Activated CD4-positive, alpha-beta T cell treated with anti-CD3 and anti-CD28 coated beads for 4 hours (primary cell): ENCODE data around the gene BLOC1S3.

ENCODE experiments used
- DNase-seq, 2 donors: peaks; one replicate each; pipeline ENCODE4 v3.0.0-alpha.2; 2020

Gene BLOC1S3

GRCh38 chr19:45162608-45163143 is 15.9 kb upstream of the BLOC1S3 start:
- no peak for DNase-seq

GRCh38 chr19:45163156-45163555 is 15.4 kb upstream of the BLOC1S3 start:
- DNase-seq: no peak

- no peak for DNase-seq
Measured at GRCh38 chr19:45163751-45164460, 14.7 kb upstream of the BLOC1S3 start.

- peak; percentile 22 to 51 for DNase-seq
Measured at GRCh38 chr19:45164577-45165335, 13.8 kb upstream of the BLOC1S3 start.

- no peak for DNase-seq
Measured at GRCh38 chr19:45166723-45167252, 11.8 kb upstream of the BLOC1S3 start.

- no peak for DNase-seq
Measured at GRCh38 chr19:45168767-45169351, 9.7 kb upstream of the BLOC1S3 start.

- DNase-seq: no peak
Measured at GRCh38 chr19:45169602-45170001, 9.0 kb upstream of the BLOC1S3 start.

GRCh38 chr19:45170146-45171106 is 8.2 kb upstream of the BLOC1S3 start:
- no peak for DNase-seq

- DNase-seq: peak; percentile 33 to 48
Measured at GRCh38 chr19:45171211-45171623, 7.4 kb upstream of the BLOC1S3 start.

GRCh38 chr19:45172173-45172572 is 6.4 kb upstream of the BLOC1S3 start:
- DNase-seq: peak in 1 of 2 donors; percentile 27

GRCh38 chr19:45172611-45173208 is 5.9 kb upstream of the BLOC1S3 start:
- no peak for DNase-seq

- DNase-seq: no peak
Measured at GRCh38 chr19:45173816-45174215, 4.8 kb upstream of the BLOC1S3 start.

GRCh38 chr19:45175515-45176345 is 2.9 kb upstream of the BLOC1S3 start:
- no peak for DNase-seq

- no peak for DNase-seq
Measured at GRCh38 chr19:45177817-45178261, 745 bp upstream of the BLOC1S3 start, which contains the start of gene TRAPPC6A. TRAPPC6A (minus strand) TSS chr19:45178237; CDS start chr19:45178218, 19 bp downstream.

GRCh38 chr19:45179072-45179891 is 698 bp downstream of the BLOC1S3 start:
- DNase-seq: peak in 1 of 2 donors; percentile 40

GRCh38 chr19:45179892-45180370 is 1.3 kb downstream of the BLOC1S3 start:
- no peak for DNase-seq

- no peak for DNase-seq
Measured at GRCh38 chr19:45180936-45181335, 2.4 kb downstream of the BLOC1S3 start.

- DNase-seq: no peak
Measured at GRCh38 chr19:45182758-45183157, 4.2 kb downstream of the BLOC1S3 start.

- no peak for DNase-seq
Measured at GRCh38 chr19:45184115-45184514, 5.5 kb downstream of the BLOC1S3 start.
